Fibroblast of lung (primary cell): ENCODE data around the gene SLC36A3. TPM values are rescaled to one million over a fixed set of nuclear protein-coding genes. Genes with fewer than 3 reads are reported as not detected.

Source experiments
- DNase-seq, 2 donors: peaks; one replicate each; pipeline versions ENCODE4 v3.0.0 to v3.0.0-alpha.2; 2010; ENCODE audit warnings: low read depth in 2 of 2
- H2AFZ ChIP-seq: 2 replicates; pipeline ENCODE4 v1.5.1; 2012; ENCODE audit warnings: low read length, control low read depth, inconsistent platforms
- H3K27ac ChIP-seq: 2 replicates; pipeline ENCODE4 v1.5.1; 2011; ENCODE audit warnings: low read length, control low read depth; ENCODE audit not compliant: insufficient read depth
- H3K27me3 ChIP-seq: 2 replicates; pipeline ENCODE4 v1.5.1; 2011; ENCODE audit warnings: mild to moderate bottlenecking, low read length; ENCODE audit not compliant: control insufficient read depth, insufficient read depth
- H3K36me3 ChIP-seq: 2 replicates; pipeline ENCODE4 v1.5.1; 2011; ENCODE audit warnings: low read length; ENCODE audit not compliant: control insufficient read depth, insufficient read depth
- H3K4me1 ChIP-seq: 2 replicates; pipeline ENCODE4 v1.5.1; 2011; ENCODE audit warnings: low read length; ENCODE audit not compliant: control insufficient read depth, insufficient read depth; ENCODE audit errors: extremely low read depth
- H3K4me2 ChIP-seq: 2 replicates; pipeline ENCODE4 v1.5.1; 2011; ENCODE audit warnings: low read length, control low read depth; ENCODE audit not compliant: insufficient read depth; ENCODE audit errors: extremely low read depth
- H3K4me3 ChIP-seq, 4 experiments: fragments of 200-600 bp in 1 of 4; sonication (generic) in 1 of 4; replicated peaks in 1 of 4; 2 replicates each; pipeline ENCODE4 v1.5.1; 2011 to 2016; ENCODE audit warnings: low read length in 4 of 4, low read depth in 3 of 4, mild to moderate bottlenecking in 3 of 4, control low read depth in 2 of 4, inconsistent platforms in 1 of 4, mixed read lengths in 1 of 4; ENCODE audit not compliant: insufficient read depth in 1 of 4; ENCODE audit errors: control extremely low read depth in 1 of 4
- H3K79me2 ChIP-seq: 2 replicates; pipeline ENCODE4 v1.5.1; 2012; ENCODE audit warnings: mild to moderate bottlenecking, low read length, inconsistent platforms; ENCODE audit not compliant: control insufficient read depth, insufficient read depth
- H3K9ac ChIP-seq: 2 replicates; pipeline ENCODE4 v1.5.1; 2011; ENCODE audit warnings: mild to moderate bottlenecking, low read length, control low read depth; ENCODE audit not compliant: insufficient read depth
- H3K9me3 ChIP-seq: 2 replicates; pipeline ENCODE4 v1.5.1; 2012; ENCODE audit warnings: low read depth, low read length; ENCODE audit not compliant: control insufficient read depth, insufficient read depth
- H4K20me1 ChIP-seq: 2 replicates; pipeline ENCODE4 v1.5.1; 2011; ENCODE audit warnings: low read length; ENCODE audit not compliant: control insufficient read depth, insufficient read depth; ENCODE audit errors: extremely low read depth
- CTCF ChIP-seq, 2 donors: IDR thresholded peaks in 1 of 2; conservative IDR thresholded peaks in 1 of 2; 1 replicate in 1 of 2; 2 replicates in 1 of 2; pipeline ENCODE4 v1.5.1; 2011 to 2012; ENCODE audit warnings: low read length in 2 of 2, control low read depth in 1 of 2, inconsistent platforms in 1 of 2, low read depth in 1 of 2, mild to moderate bottlenecking in 1 of 2
- EZH2 ChIP-seq: IDR thresholded peaks from 2 replicates; pipeline ENCODE4 v1.5.1; 2012; ENCODE audit warnings: low read length, control low read depth, mild to moderate bottlenecking; ENCODE audit errors: missing control alignments
- polyA plus RNA-seq, 2 donors: library from polyadenylated mRNA; depleted of rRNA in 1 of 2; stranded (reverse) in 1 of 2; unstranded in 1 of 2; fragments of >200 nt; gene quantifications; 2 replicates each; pipeline ENCODE4 v1.2.1, GENCODE V29; 2011 to 2012; ENCODE audit warnings: missing spikeins in 1 of 2
- total RNA-seq: library from RNA; depleted of rRNA; stranded (reverse); fragments of >200 nt; gene quantifications from 2 replicates; pipeline ENCODE4 v1.2.1, GENCODE V29; 2014

Gene SLC36A3
- total and polyA plus RNA-seq, 2 donors (not counting 1 experiment from before 2014, with no cell fraction given), result not detected

GRCh38 chr5:151284392-151284967 is 19.1 kb downstream of the SLC36A3 start:
- no peaks in the 10 kb centered on the region for H3K9me3 ChIP-seq
- DNase-seq, result no peak
- no peak for TF ChIP-seq EZH2
- no peak for TF ChIP-seq CTCF (conservative IDR thresholded peaks at IDR 0.05 in 1 of 2, IDR thresholded peaks at IDR 0.05 in 1 of 2; ENCODE audit: low read depth in 1 of 2, low read length in 2 of 2)
- H3K9ac ChIP-seq, result no peak overlapping the region
- H3K27ac ChIP-seq, result no peak overlapping the region
- no peak overlapping the region for H3K4me2 ChIP-seq
- H2AFZ ChIP-seq, result no peak overlapping the region
- H3K4me1 ChIP-seq, result no peaks in the 10 kb centered on the region
- H4K20me1 ChIP-seq, result no peaks in the 10 kb centered on the region
- no peaks in the 10 kb centered on the region for H3K79me2 ChIP-seq
- H3K27me3 ChIP-seq, result peaks cover 3% of the 10 kb centered on the region
- H3K36me3 ChIP-seq, result no peaks in the 10 kb centered on the region
- H3K4me3 ChIP-seq, result no peak overlapping the region

GRCh38 chr5:151283120-151283825 is 20.3 kb downstream of the SLC36A3 start:
- Histone ChIP-seq H3K9ac (no peak overlapping the region), H3K4me3 (no peak overlapping the region), H3K4me1 (no peaks in the 10 kb centered on the region), H3K36me3 (no peaks in the 10 kb centered on the region), H3K27ac (no peak overlapping the region), H3K9me3 (no peaks in the 10 kb centered on the region), H2AFZ (no peak overlapping the region), H3K4me2 (no peak overlapping the region), H3K27me3 (peaks cover 3% of the 10 kb centered on the region), H3K79me2 (no peaks in the 10 kb centered on the region), H4K20me1 (no peaks in the 10 kb centered on the region)
- TF ChIP-seq EZH2 (no peak), CTCF (conservative IDR thresholded peaks at IDR 0.05 in 1 of 2, IDR thresholded peaks at IDR 0.05 in 1 of 2; ENCODE audit: low read depth in 1 of 2, low read length in 2 of 2) (no peak)
- DNase-seq, result no peak

- no peaks in the 10 kb centered on the region for H3K9me3 ChIP-seq
- H3K36me3 ChIP-seq, result no peaks in the 10 kb centered on the region
- H3K4me2 ChIP-seq, result no peak overlapping the region
- no peaks in the 10 kb centered on the region for H3K4me1 ChIP-seq
- no peak for DNase-seq
- peaks cover 3% of the 10 kb centered on the region for H3K27me3 ChIP-seq
- no peak overlapping the region for H3K27ac ChIP-seq
- no peak overlapping the region for H3K4me3 ChIP-seq
- no peak overlapping the region for H3K9ac ChIP-seq
- H2AFZ ChIP-seq, result no peak overlapping the region
- TF ChIP-seq EZH2 (no peak), CTCF (conservative IDR thresholded peaks at IDR 0.05 in 1 of 2, IDR thresholded peaks at IDR 0.05 in 1 of 2; ENCODE audit: low read depth in 1 of 2, low read length in 2 of 2) (no peak)
- no peaks in the 10 kb centered on the region for H4K20me1 ChIP-seq
- no peaks in the 10 kb centered on the region for H3K79me2 ChIP-seq
These were observed 22.4 kb downstream of the SLC36A3 start for GRCh38 chr5:151281001-151281639.
